HPDE6-E6E7 (cell line): ENCODE data around the gene RIPOR2.
"Not testable (repeated sequence)": the region's sequence is repeated elsewhere in the genome, so short reads cannot be mapped to it uniquely, and the experiment has no call there.

Experiments
- DNase-seq: peaks from one replicate; pipeline ENCODE4 v3.0.0; 2011; ENCODE audit warnings: missing footprints; ENCODE audit errors: extremely low spot score

The RIPOR2 gene

DNA sequence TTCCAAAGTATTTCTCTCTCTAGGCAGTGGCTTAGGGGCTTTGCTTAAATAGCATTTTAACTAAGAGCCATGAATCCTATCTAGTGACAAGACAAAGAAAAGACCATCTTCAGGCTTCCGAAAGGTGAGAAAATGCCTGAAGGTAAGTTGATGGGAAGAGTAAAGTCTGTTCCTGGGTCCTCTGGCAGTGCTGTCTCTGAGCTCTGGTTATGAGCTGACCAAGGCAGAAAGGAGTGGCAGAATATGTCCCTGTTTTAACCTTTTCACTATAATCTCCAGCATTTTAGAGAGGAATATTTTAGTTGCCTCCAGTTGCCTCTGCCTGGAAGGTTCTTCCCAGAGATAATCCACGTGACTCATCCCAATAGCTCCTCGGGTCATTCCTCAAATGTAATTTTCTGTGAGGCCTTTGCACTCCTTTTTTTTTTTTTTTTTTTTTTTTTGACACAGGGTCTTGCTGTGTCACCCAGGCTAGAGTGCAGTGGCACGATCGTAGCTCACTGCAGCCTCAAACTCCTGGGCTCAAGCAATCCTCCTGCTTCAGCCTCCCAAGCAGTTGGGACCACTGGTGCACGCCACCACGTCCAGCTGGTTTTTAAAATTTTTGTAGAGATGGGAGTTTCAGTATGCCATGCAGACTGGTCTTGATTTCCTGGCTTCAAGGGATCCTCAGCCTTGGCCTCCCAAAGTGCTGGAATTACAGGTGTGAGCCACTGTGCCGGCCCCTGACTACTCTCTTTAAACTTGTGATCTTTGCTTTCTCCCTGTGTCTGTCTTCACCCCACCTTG, 133.3 kb downstream of the RIPOR2 start:
- no peak for DNase-seq

DNA sequence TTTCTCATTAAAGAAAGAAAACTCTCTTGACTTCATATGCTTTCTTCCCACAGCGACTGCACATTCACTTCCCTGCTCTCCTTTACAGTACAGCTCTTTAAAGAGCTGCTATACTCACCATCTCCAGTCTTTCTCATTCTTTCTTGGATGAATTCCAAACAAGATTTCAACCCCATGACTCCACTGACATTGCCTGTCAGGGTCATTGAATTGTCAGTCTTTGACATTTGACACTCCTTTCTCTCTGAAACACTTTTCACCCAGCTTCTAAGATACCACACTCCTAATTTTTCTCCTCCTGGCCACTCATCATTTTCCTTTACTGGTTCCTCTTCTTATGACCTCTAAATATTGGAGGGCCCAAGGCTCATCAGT, 136.2 kb downstream of the RIPOR2 start:
- DNase-seq: no peak

DNA sequence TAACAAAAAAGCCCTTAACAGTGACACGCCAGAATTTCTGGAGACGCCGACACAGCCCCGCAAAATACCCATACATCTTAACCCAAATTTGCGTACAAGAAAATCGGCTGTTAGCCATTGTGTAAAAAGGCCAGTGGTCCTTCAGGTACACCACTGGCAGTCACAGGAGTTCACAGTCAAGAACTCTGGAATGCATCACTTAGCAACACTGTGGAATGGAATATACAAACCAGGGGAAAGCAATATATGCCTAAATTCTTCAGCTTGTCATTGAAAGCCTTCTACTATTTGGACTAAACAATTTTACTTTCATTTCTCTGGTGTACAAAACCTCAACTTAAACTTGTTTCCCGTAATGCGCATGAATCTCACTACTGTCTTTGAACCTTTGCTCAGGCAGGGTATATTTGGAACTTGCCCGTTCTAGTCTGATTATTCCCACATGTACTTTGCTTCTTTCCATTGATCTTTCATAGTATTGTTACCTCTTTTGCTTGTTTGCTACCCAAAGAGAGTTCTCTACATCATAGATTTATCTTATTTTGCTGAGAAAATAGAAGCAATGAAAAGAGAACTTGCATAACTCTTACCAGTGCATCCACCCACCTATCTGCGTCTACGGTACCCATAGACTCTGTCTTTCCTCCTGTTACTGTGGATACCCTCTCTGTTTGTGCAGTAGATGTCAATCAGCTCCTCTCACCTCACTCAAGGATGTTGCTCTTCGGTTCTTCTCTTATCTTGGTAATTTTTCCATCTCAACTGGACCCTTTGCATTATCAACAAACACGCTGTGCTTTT, 136.8 kb downstream of the RIPOR2 start, which contains the start of gene ARMH2:
ARMH2 (minus strand) TSS at position 178 of the 801 bp plus-strand sequence; CDS start at position 118, 60 bp downstream.
- DNase-seq: no peak

DNA sequence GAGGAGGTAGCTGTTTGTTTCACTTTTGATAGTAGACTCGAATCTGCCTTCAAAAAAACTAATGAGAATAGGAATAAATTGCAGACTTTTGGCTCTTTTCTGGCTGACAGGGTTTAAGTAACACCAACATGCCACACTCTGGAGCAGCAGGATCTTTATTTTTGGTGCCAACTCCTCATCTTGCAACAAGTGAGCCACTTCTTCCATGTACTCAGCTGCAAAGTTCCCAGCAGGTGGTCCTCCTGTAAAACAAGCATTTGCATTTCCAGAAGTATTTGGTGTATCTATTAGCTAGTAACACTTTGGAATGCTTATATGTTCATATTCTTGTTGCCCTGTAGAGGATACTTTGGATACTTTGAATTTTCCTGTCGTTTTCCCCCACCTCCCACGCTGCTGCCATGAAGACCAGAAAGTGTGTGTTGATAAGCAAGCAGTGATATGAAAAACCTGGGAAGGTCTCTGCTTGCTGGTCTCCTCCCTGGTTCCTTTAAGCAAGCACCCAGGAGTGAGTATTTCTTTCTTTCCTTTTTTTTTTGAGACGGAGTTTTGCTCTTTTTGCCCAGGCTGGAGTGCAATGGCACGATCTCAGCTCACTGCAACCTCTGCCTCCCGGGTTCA, 138.1 kb downstream of the RIPOR2 start:
- no peak for DNase-seq

DNA sequence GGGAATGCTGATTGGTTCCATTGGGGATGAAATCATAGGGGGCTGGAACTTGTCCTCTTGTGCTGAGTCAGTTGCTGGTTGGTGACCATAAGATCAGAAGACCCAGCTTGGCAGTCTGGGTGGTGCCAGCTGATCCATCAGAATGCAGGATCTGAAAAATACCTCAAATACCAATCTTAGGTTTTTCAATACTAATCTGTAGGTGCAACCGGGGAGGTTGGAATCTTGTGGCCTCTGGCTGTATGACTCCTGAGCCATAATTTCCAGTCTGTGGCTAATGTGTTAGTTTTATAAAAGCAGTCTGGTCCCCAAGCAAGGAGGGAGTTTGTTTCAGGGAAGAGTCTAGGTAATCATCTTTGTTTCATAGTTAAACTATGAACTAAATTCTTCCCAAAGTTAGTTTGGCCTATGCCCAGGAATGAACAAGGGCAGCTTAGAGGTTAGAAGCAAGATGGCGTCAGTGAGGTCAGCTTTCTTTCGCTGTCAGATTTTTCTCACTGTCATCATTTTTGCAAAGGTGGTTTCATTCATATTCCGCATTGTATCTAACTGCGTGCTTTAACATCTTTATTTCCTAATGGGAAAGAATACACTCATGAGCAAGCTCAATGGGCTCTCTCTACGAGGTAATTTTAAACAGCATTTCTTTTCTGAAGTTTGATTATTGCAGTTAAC, 139.0 kb downstream of the RIPOR2 start:
- no peak for DNase-seq

DNA sequence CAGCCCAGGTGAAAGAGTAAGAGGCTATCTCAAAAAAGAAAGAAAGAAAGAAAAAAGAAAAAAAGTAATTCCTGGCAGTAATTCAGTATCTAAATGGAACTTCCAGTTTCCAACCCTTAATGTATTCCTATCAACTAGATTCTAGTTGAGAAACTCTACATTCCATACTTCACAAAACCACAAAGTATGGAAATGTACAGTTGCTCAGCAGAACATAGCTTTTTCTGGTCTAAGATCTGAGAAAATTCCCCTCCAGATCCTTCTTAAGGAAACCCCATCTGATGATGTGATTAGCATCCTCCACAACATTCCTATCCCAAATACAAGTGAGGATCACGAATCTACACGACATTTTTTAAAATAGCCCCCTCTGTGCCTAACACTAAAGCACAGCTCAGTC, 140.7 kb downstream of the RIPOR2 start:
- DNase-seq: no peak

DNA sequence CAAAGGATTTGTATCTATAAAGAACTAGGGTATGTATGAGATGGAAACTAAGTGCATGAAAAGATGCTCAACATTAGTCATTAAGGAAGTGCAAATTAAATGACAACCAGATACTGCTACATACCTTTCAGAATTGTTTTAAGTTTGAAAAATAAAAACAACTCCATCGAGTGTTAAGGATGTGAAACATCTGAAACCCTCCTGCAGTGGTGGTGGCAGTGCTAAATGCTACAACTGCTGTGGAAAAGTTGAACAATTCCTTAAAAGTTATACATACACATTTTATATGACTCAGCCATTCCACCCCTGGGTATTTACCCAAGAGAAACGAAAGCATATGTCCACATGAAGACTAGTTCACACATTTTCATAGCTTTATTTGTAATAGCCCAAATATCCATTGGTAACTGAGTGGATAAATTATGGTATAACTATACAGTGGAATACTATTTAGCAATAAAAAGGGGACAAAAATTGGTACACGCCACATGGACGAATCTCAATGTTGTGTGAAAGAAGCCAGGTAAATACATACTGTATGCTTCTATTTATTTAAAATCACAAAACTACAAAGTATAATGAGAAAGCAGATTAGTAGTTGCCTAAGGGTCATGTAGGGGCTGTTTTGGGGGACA, 147.6 kb downstream of the RIPOR2 start:
- no peak for DNase-seq

DNA sequence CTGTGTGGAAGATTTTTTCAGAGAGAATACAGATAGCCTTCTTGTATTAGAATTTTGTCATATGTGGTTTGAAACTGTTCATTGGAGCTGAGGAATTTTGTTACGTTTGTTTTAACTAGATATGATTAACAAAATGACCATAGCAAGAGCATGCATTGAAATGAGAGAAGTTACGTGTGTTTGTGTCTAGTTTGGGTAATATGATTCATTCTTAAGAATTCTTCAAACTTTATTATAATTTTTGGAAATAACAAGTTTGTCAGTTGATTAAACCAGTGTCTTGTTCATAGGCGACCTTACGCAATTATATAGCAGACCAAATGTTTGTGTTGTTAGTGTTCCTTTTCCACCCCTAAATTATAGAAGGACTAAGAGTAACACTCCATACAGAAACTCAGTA, 155.6 kb downstream of the RIPOR2 start:
- no peak for DNase-seq

DNA sequence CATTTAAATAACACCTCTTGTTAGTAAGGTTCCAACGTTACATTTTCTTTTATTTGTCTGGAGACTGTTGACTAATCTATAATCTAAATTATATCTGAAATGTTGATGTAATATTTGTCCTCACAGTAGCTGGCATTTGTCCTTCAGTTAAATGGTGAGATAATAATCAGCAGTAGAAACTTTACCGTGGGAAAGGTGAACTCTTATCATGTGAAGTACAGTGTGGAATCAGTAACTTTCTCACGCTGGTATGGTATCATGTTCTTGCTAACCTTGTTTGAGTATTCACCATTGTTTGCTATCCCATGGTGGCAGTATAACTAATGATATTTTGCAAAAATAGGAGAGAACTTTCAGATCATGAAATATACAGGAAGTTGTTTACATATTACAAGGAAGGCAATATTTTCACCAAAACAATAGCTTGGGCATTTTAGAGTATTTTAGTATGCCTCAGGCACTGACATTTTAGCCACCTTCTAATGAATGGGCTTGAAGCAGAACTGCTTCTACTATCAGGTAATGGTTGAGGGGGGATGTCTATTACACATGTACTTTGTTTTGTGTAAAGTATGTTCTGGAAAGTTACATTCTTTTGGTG, 156.2 kb downstream of the RIPOR2 start:
- DNase-seq: no peak

DNA sequence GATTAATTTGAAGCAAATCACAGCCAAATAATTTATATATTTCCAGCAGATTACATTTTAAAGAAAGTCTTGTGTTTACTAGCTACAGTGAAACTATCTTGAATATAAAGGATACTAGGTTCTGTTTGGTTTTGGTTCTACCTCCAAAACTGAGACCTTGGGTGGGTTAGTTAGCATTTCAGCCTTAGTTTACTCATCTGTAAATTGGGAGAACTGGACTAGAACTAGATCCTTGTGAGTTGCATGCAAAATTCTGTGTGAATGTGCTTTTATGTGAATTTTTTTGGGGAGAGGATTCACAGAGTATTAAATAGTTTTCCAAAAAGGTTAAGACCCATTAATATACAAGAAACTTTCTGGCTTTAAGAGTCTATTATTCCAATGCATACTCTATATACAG, 156.9 kb downstream of the RIPOR2 start:
- no peak for DNase-seq

DNA sequence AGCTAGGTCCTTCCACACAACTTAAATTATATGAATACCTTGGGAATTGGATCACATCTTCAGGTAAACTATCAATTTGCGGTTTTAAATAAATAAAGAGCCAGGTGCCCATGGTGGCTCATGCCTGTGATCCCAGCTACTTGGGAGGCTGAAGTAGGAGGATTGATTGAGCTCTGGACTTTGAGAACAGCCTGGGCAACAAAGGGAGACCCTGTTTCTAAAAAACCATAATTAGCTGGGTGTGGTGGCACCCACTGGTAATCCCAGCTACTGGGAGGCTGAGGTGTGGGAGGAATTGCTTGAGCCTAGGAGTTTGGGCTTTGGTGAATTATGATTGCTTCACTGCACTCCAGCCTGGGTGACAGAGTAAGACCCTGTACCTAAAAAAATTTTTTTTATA, 157.6 kb downstream of the RIPOR2 start:
- DNase-seq: no peak

DNA sequence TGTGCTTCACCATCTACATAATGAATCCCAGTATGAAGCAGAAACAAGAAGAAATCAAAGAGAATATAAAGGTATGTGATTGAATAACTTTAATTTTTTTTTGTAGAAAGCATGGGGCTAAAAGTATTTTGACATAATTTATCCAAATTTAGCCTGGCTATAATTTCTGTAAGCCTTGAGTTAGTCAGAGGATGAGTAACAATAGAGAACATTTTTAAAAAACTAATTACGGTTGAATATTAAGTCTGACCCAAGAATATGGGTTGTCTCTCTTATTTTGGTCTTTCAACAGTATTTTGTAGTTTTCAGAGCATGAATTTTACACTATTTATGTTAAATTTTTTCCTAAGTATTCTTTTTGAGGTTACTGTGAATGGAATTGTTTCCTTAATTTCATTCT, 158.5 kb downstream of the RIPOR2 start:
- no peak for DNase-seq

DNA sequence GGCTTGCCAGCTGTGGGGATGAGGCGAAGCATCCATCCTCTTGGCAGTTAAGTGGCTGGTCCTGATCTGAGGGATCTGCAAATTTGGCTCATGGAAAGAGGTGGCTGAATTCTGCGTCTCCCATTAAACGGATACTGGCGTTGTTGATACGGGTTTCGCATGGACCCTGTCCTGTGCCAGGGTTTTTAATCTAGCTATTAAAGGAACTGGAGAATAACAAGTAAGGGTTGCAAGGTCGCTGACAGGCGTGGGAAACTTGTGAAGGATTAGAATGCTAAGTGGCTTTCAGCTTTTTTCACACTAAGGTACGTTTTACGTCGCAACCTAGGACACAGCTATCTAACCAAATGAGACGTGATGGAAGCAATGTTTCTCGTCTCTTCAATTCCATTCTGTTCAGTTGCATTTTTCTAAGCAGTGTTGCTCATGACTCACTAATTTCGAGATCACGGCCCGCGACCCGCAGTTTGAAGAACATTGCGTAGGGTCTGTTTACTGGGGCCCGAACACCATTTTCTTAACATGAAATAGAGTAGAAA, 160.2 kb downstream of the RIPOR2 start:
- peak; percentile 17 for DNase-seq

DNA sequence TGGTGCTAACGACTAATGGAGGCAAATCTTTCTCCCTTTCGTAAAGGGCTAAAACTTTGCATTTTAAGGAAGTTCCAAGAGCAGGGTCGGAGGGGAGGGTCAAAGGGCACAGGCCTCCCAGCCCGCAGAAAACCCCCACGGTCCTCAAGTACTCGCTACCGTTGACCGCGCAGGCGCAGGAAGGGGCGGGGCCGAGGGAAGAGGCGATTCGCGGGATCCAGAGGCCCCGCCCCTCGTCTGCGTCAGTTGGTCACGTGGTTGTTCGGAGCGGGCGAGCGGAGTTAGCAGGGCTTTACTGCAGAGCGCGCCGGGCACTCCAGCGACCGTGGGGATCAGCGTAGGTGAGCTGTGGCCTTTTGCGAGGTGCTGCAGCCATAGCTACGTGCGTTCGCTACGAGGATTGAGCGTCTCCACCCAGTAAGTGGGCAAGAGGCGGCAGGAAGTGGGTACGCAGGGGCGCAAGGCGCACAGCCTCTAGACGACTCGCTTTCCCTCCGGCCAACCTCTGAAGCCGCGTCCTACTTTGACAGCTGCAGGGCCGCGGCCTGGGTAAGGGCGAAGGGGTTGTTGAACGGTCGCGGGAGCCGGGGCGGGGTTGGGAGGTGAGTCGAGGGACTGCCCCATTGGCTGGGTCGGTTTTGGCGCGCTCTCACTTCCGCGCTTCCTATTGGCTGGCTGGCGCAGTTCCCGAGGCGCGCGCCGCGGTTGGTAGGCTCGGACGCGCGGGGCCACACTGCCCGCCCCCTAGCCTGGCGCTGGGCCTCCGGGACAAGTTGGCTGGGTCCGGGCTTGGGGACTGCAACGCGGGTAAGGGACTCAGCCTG, 160.9 kb downstream of the RIPOR2 start, which contains the start of gene GMNN:
GMNN (plus strand) TSS at position 242 of the 824 bp plus-strand sequence. CDS start 2,310 bp downstream, outside the sequence.
- peak; percentile 91 for DNase-seq

DNA sequence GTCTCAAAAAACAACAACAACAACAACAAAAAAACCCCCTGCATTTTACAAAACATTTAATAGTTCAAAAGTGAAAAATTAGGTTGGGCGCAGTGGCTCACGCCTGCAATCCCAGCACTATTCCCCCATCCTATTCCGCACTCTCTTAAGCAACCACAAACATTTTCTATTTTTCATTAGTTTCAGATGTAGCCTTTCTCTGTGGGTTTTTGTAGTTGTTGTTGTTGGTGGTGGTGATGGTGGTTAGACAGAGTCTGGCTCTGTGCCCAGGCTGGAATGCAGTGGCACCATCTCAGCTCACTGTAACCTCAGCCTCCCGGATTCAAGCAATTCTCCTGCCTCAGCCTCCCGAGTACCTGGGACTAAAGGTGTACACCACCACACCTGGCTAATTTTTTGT, 167.4 kb downstream of the RIPOR2 start:
- DNase-seq: no peak

DNA sequence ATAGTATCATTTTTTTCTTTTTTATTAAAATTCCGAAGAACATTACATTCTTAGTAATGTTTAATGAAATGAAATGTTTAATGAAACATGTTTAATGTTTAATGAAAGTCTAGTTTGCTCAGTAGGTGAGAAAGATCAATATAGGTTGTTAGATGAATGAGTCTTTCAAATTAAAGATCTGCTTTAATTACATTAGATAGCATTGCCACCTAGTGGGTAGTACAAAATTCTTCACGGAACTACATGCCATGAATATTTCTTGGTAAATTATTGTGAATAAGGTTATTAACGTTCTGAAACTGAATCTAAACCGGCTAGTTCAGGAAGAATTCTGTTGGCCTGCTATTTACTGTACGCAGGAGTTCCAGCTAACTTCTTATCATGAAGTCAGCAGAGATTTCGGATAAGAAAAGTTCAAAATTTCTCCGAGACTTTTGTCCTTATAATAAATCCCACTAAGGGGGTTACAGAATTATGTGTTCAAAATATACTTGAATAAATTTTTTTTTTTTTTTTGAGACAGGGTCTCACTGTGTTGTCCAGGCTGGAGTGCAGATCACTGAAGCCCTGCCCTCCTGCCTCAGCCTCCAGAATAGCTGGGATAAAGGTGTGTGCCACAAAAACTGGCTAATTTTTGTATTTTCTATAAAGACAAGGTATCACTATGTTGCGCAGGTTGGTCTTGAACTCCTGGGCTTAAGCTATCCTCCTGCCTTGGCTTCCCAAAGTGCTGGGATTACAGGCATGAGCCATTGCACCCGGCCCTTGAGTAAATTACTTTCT, 168.9 kb downstream of the RIPOR2 start:
- DNase-seq: peak; percentile 40

DNA sequence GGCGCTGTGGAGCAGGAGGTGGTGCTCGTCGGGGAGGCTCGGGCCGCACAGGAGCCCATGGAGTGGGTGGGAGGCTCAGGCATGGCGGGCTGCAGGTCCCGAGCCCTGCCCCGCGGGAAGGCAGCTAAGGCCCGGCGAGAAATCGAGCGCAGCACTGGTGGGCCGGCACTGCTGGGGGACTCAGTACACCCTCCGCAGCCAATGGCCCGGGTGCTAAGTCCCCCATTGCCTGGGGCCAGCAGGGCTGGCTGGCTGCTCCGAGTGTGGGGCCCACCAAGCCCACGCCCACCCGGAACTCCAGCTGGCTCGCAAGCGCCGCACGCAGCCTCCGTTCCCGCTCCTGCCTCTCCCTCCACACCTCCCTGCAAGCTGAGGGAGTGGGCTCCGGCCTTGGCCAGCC, 169.8 kb downstream of the RIPOR2 start:
- DNase-seq: not testable (repeated sequence)

DNA sequence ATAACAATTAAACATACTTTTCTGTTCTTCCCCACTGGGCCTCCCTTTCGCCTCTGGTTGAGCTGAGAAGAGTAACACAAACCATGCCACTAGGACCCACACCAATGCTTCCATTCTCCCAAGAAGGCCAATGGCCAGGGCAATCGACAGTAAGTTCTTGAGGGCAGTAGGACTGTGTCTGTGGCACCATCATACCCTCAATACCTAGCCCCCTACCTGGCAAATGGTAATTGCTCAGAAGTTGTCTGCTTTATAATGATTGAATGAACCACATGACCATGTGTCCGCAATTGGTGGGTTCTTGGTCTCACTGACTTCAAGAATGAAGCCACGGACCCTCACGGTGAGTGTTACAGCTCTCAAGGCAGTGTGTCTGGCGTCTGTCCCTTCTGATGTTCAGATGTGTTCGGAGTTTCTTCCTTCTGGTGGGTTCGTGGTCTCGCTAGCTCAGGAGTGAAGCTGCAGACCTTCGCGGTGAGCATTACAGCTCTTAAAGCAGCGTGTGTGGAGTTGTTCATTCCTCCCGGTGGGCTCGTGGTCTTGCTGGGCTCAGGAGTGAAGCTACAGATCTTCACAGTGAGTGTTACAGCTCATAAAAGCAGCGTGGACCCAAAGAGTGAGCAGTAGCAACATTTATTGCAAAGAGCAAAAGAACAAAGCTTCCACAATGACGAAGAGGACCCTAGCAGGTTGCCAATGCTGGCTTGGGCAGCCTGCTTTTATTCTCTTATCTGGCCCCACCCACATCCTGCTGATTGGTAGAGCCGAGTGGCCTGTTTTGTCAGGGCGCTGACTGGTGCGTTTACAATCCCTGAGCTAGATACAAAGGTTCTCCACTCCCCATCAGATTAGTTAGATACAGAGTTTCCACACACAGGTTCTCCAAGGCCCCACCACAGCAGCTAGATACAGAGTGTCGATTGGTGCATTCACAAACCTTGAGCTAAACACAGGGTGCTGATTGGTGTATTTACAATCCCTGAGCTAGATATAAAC, 170.6 kb downstream of the RIPOR2 start:
- not testable (repeated sequence) for DNase-seq
